PC-9 (cell line): ENCODE measurements around the gene AGAP1. TPM values are rescaled to one million over a fixed set of nuclear protein-coding genes. Genes with fewer than 3 reads are reported as not detected.

ENCODE experiments used
- BruUV-seq: library from RNA; stranded (reverse); fragments of 400-500 nt; replicated peaks from 2 replicates; lab custom pipeline; 2021; lab: Mats Ljungman, UMichigan
- CTCF ChIA-PET: fragments of 300-600 bp; sonication (Branson Sonifier 250); formaldehyde crosslinking; loops from one replicate; lab custom pipeline; 2022; ENCODE audit warnings: antibody characterized with exemption; lab: Charles Lee
- POLR2A ChIA-PET: fragments of 300-600 bp; sonication (Branson Sonifier 250); formaldehyde crosslinking; loops from one replicate; lab custom pipeline; 2022; ENCODE audit warnings: antibody characterized with exemption; ENCODE audit not compliant: unreplicated experiment; lab: Charles Lee
- DNase-seq, 2 experiments: peaks; one replicate each; pipeline versions ENCODE4 v3.0.0 to v3.0.0-alpha.2; 2015 to 2022; ENCODE audit warnings: mixed read lengths in 1 of 2
- H2AFZ ChIP-seq: fragments of 200-600 bp; sonication (generic); 2 replicates; pipeline ENCODE4 v1.8.1; 2017; ENCODE audit warnings: antibody characterized with exemption
- H3F3A ChIP-seq: fragments of 200-600 bp; sonication (generic); 2 replicates; pipeline ENCODE4 v1.8.1; 2017; ENCODE audit warnings: antibody characterized with exemption, mild to moderate bottlenecking, low read depth; ENCODE audit not compliant: insufficient read depth
- H3K27ac ChIP-seq: fragments of 200-600 bp; sonication (generic); 2 replicates; pipeline ENCODE4 v1.6.1; 2016; ENCODE audit warnings: mixed run types
- H3K27me3 ChIP-seq: fragments of 200-600 bp; sonication (generic); 2 replicates; pipeline ENCODE4 v1.6.1; 2016; ENCODE audit warnings: low read depth, mixed run types; ENCODE audit not compliant: insufficient read depth
- H3K36me3 ChIP-seq: fragments of 200-600 bp; sonication (generic); 2 replicates; pipeline ENCODE4 v1.6.1; 2016; ENCODE audit warnings: low read depth, mixed run types
- H3K4me1 ChIP-seq: fragments of 200-600 bp; sonication (generic); replicated peaks from 2 replicates; pipeline ENCODE4 v1.6.1; 2016; ENCODE audit warnings: mixed run types; ENCODE audit not compliant: insufficient read depth
- H3K4me2 ChIP-seq: fragments of 200-600 bp; sonication (generic); 2 replicates; pipeline ENCODE4 v1.6.1; 2017; ENCODE audit warnings: mixed run types
- H3K4me3 ChIP-seq: fragments of 200-600 bp; sonication (generic); 2 replicates; pipeline ENCODE4 v1.6.1; 2016; ENCODE audit warnings: mixed run types
- H3K79me2 ChIP-seq: fragments of 200-600 bp; sonication (generic); 2 replicates; pipeline ENCODE4 v1.6.1; 2017; ENCODE audit warnings: low read depth, mixed run types
- H3K9me2 ChIP-seq: fragments of 200-600 bp; sonication (generic); 2 replicates; pipeline ENCODE4 v1.8.1; 2017; ENCODE audit warnings: mild to moderate bottlenecking; ENCODE audit not compliant: insufficient read depth
- H3K9me3 ChIP-seq: fragments of 200-600 bp; sonication (generic); 2 replicates; pipeline ENCODE4 v1.8.1; 2016; ENCODE audit warnings: low read depth; ENCODE audit not compliant: insufficient read depth
- H4K20me1 ChIP-seq: fragments of 200-600 bp; sonication (generic); 2 replicates; pipeline ENCODE4 v1.8.1; 2017; ENCODE audit not compliant: insufficient read depth
- EZH2 ChIP-seq: fragments of 200-600 bp; sonication (generic); IDR thresholded peaks from 2 replicates; pipeline ENCODE4 v1.8.0; 2017; ENCODE audit warnings: antibody characterized with exemption, low read depth
- intact Hi-C: fragments of 100-400 bp; cut with micrococcal nuclease; formaldehyde crosslinking; loops from one replicate; pipeline ENCODE4 v1.10.0; 2022; ENCODE audit not compliant: unreplicated experiment
- total RNA-seq: library from RNA; stranded (reverse); gene quantifications from 2 replicates; pipeline ENCODE4 v1.2.3, GENCODE V29; 2021
- TF ChIP-seq, protein P1 (sequence below): fragments of 200-600 bp; sonication (generic); conservative IDR thresholded peaks from 2 replicates; pipeline ENCODE4 v1.6.1; 2017; ENCODE audit warnings: mixed run types, antibody characterized with exemption, mild to moderate bottlenecking, moderate library complexity

The AGAP1 gene
- total RNA-seq, 1 experiment from 2014 or later, result 91.4 TPM

DNA sequence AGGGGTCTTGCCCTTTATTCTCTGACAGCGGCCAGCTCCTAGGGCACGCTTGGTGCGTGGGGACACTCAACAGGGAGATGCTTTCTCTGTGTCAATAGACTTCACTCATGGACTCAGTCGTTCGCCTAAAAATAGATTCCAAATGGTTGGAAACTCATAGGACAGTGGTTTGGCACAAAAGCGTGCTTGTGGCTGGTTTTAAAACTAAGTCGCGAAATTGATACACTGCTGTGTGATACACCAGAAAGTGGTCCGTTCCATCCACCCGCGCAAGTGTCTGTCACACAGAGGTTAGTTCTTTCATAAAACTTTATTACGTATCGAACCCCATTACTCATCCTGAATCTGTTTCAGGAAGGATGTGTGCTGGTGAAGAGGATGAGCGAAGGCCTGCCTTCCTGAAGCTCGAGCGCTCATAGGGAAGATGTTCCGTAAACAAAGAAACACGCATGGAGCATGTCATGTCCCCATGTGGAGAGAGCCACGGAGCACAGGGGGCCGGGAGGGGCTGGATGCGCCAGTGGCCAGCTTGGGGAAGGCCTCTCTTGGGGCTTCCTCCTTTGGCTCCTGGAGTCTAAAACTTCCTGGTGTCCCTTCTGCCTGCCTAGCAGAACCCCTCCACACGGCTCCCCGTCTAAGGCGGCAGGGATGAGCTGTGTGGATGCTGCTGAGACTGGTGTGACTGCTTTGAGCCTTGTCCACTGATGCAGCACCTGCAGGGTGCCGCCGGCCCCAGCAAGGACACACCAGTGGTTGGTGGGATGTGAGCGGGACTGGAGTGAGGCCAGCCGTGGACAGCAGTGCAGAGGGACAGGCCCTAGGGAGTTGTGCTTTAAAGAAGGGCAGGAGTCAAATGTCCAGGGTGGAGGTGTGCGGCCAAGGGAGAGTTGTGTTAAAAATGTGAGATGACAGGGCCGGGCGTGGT lies 467.1 kb downstream of the AGAP1 start:
- no peaks in the 10 kb centered on the region for H3K79me2 ChIP-seq
- no TSS peak for BruUV-seq
- H3K9me3 ChIP-seq, result no peaks in the 10 kb centered on the region
- DNase-seq, result peak in 1 of 2 experiments; percentile 34
- CTCF ChIA-PET, result interaction anchor here (0.7 kb wide), 1 partner anchor 34 kb away, joined by 3 read pairs; no protein-coding TSS in a partner anchor
- H3K27ac ChIP-seq, result no peak overlapping the region
- H4K20me1 ChIP-seq, result peaks cover 11% of the 10 kb centered on the region; the same call in 1 of the 2 replicates
- no peak overlapping the region for H2AFZ ChIP-seq
- no peaks in the 10 kb centered on the region for H3K4me1 ChIP-seq
- intact Hi-C loops, result no loop called here
- TF ChIP-seq, protein P1, sequence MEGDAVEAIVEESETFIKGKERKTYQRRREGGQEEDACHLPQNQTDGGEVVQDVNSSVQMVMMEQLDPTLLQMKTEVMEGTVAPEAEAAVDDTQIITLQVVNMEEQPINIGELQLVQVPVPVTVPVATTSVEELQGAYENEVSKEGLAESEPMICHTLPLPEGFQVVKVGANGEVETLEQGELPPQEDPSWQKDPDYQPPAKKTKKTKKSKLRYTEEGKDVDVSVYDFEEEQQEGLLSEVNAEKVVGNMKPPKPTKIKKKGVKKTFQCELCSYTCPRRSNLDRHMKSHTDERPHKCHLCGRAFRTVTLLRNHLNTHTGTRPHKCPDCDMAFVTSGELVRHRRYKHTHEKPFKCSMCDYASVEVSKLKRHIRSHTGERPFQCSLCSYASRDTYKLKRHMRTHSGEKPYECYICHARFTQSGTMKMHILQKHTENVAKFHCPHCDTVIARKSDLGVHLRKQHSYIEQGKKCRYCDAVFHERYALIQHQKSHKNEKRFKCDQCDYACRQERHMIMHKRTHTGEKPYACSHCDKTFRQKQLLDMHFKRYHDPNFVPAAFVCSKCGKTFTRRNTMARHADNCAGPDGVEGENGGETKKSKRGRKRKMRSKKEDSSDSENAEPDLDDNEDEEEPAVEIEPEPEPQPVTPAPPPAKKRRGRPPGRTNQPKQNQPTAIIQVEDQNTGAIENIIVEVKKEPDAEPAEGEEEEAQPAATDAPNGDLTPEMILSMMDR, result no peak
- no peak for TF ChIP-seq EZH2
- H3K36me3 ChIP-seq, result no peaks in the 10 kb centered on the region
- H3K4me2 ChIP-seq, result no peak overlapping the region
- no peaks in the 10 kb centered on the region for H3F3A ChIP-seq
- no peak overlapping the region for H3K4me3 ChIP-seq
- POLR2A ChIA-PET, result no interaction called here
- H3K27me3 ChIP-seq, result no peaks in the 10 kb centered on the region
- no peaks in the 10 kb centered on the region for H3K9me2 ChIP-seq

DNA sequence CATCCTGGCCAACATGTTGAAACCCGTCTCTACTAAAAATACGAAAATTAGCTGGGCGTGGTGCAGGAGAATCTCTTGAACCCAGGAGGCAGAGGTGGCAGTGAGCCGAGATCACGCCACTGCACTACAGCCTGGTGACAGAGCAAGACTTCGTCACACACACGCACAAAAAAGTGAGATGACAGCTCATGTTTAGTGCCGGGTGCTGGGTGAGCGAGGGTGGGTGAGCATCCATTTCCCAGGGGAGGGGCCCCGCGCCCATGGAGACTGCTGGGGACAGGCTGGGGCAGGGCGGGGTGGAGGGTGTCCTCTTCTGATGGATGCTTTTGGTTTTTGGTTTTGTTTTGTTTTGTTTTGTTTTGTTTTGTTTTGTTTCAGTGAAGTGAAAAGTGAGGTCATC lies 467.9 kb downstream of the AGAP1 start:
- no peak overlapping the region for H3K27ac ChIP-seq
- intact Hi-C loops, result no loop called here
- no TSS peak for BruUV-seq
- peak in 1 of 2 experiments; percentile 5 for DNase-seq
- no peak overlapping the region for H3K4me3 ChIP-seq
- H4K20me1 ChIP-seq, result peaks cover 6% of the 10 kb centered on the region; the same call in 1 of the 2 replicates
- H2AFZ ChIP-seq, result no peak overlapping the region
- no peaks in the 10 kb centered on the region for H3K79me2 ChIP-seq
- H3F3A ChIP-seq, result no peaks in the 10 kb centered on the region
- no peaks in the 10 kb centered on the region for H3K4me1 ChIP-seq
- no peak overlapping the region for H3K4me2 ChIP-seq
- TF ChIP-seq, protein P1, result no peak
- TF ChIP-seq EZH2, result no peak
- H3K9me3 ChIP-seq, result no peaks in the 10 kb centered on the region
- ChIA-PET POLR2A (no interaction called here), CTCF (interaction anchor here (0.7 kb wide), 1 partner anchor 33 kb away, joined by 3 read pairs; no protein-coding TSS in a partner anchor)
- no peaks in the 10 kb centered on the region for H3K9me2 ChIP-seq
- H3K27me3 ChIP-seq, result no peaks in the 10 kb centered on the region
- H3K36me3 ChIP-seq, result no peaks in the 10 kb centered on the region

DNA sequence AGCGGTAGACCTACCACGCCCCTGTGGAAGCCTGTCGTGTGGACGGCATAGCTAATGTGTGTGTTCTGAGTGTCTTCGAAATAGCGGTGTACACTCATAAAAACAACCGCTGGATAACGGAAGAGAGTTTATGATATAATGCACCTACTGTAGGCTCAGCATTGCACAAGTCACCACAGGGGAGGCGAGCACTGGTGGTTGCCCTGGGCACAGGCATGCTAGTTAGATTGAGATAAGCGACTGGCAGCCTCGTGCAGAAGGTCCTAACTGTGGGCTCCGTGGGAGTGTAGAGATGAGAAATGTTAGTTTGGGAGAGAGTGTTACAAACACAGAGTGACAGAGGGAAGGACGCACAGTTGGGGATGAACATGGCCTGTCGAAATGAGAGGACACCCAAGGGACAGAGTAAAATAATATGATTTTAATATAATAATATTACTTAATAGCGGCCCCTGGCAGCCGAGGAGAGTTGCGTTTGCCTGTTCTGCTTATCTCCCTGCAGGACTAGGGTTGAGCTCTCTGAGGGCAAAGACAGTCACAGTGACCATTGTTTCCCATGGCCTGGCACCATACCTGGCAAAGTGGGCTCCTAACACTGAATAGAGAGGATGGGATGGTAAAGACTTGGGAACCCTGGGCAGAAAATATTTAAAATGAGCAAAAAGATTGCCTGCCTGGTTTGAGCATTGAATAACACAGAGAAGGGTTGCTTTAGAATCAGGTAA lies 470.2 kb downstream of the AGAP1 start:
- no TSS peak for BruUV-seq
- no peak for TF ChIP-seq EZH2
- TF ChIP-seq, protein P1, result no peak
- POLR2A ChIA-PET, result interaction anchor here (0.6 kb wide), 1 partner anchor 128 kb away, joined by 6 read pairs; no protein-coding TSS in a partner anchor
- intact Hi-C loops, result no loop called here
- DNase-seq, result peak in 1 of 2 experiments; percentile 6
- no peak overlapping the region for H3K27ac ChIP-seq
- no peaks in the 10 kb centered on the region for H3K79me2 ChIP-seq
- no peaks in the 10 kb centered on the region for H3F3A ChIP-seq
- CTCF ChIA-PET, result no interaction called here
- H3K9me3 ChIP-seq, result no peaks in the 10 kb centered on the region
- no peak overlapping the region for H3K4me2 ChIP-seq
- no peaks in the 10 kb centered on the region for H3K36me3 ChIP-seq
- no peaks in the 10 kb centered on the region; the same call in 1 of the 2 replicates for H4K20me1 ChIP-seq
- H3K4me1 ChIP-seq, result no peaks in the 10 kb centered on the region
- no peak overlapping the region for H2AFZ ChIP-seq
- H3K9me2 ChIP-seq, result no peaks in the 10 kb centered on the region
- no peak overlapping the region for H3K4me3 ChIP-seq
- H3K27me3 ChIP-seq, result no peaks in the 10 kb centered on the region
